SK-N-MC (cell line): Measurements from ENCODE around the gene NXPH2.

Source experiments
- DNase-seq: peaks from one replicate; pipeline ENCODE4 v3.0.0-alpha.2; 2011; ENCODE audit warnings: low read depth, low spot score
- H3K27ac ChIP-seq: fragments of 200-600 bp; sonication (generic); 2 replicates; pipeline ENCODE4 v1.5.1; 2016; ENCODE audit warnings: mixed run types
- H3K36me3 ChIP-seq: fragments of 200-600 bp; sonication (generic); 2 replicates; pipeline ENCODE4 v1.6.1; 2017; ENCODE audit warnings: antibody characterized with exemption, low read length, mixed read lengths; ENCODE audit not compliant: insufficient read depth
- H3K4me3 ChIP-seq: fragments of 200-600 bp; sonication (generic); 2 replicates; pipeline ENCODE4 v1.5.1; 2016
- H3K9ac ChIP-seq: fragments of 200-600 bp; sonication (generic); 2 replicates; pipeline ENCODE4 v1.8.0; 2017; ENCODE audit warnings: mixed run types, mixed read lengths; ENCODE audit not compliant: insufficient read length
- H3K9me3 ChIP-seq: fragments of 200-600 bp; sonication (generic); 2 replicates; pipeline ENCODE4 v1.6.1; 2017; ENCODE audit warnings: low read depth, mild to moderate bottlenecking, antibody characterized with exemption, low read length, moderate library complexity, mixed read lengths
- EZH2 ChIP-seq: fragments of 200-600 bp; sonication (generic); IDR thresholded peaks from one replicate; pipeline ENCODE4 v1.6.1; 2017; ENCODE audit warnings: antibody characterized with exemption
- FOXP2 ChIP-seq: optimal IDR thresholded peaks from 2 replicates; pipeline ENCODE3; 2011; ENCODE audit warnings: mild to moderate bottlenecking, moderate library complexity; ENCODE audit not compliant: insufficient read depth; ENCODE audit errors: extremely low read length, control extremely low read depth
- POLR2AphosphoS5 ChIP-seq: IDR thresholded peaks from 2 replicates; pipeline ENCODE4 v1.6.1; 2012; ENCODE audit warnings: mild to moderate bottlenecking, low read depth, low read length, borderline replicate concordance

NXPH2 gene

DNA sequence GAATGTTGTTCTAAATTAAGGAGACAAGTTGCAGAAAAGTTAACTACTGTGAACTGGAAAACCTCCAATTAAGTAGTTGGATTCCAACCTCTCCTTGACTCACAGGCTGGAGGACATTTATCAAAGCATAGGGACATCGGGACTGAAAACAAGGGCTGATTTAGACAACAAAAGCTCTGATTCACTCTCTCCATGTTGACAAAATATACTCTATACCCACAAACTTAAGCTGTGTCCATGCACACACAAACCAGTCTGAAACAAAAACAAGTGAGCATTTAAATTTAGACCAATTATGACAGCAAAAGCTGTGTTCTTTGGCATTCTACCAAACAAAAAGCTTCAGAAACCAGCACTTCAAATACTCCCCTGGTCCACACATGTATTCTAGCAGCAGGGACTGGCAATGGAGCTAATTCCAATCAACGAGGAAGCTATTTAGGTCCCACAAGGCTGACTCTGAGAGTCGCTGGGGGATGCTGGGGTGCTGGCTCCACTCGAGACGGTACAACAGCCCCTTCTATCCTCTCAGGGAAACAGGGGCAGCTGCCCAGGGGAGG lies 71.4 kb downstream of the NXPH2 start:
- no peak overlapping the region for H3K27ac ChIP-seq

DNA sequence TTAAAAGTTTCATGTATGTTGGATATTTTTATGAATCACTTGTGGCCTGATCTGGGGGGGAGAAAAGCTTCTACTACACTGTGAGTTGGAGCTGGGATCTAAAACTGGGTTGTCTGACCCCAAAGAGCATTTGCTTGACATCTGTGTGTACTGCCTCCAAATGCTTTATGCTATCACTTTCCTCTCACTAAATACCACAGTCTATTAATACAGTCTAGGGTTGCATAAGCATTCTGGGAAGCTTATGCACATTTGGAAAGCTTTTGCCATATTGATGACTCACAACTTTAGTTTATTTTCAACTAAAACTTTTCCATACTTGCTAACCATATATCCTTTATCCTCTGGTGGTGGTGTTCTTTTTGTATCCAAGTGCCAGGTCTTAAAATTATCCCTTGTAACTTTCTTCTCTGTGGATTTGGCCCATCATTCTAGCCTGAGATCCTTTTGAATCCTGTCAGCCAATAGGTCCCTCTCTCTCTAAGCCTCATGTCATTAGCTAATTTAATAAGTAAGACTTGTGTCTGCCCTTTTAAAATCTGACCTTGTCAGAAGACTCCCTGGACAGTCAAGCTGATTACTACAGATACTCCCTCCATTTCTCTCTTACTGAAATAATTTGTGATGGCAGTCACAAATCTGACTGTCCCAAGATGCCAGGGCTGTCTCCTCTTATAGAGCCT lies 72.7 kb downstream of the NXPH2 start:
- no peak overlapping the region for H3K27ac ChIP-seq
- H3K4me3 ChIP-seq, result no peak overlapping the region

More for the DNA sequence above, 71.4 kb downstream of the NXPH2 start:
- Histone ChIP-seq H3K9me3 (no peaks in the 10 kb centered on the region), H3K9ac (no peak overlapping the region), H3K36me3 (no peaks in the 10 kb centered on the region), H3K4me3 (no peak overlapping the region)
- no peak for DNase-seq
- TF ChIP-seq FOXP2, result no peak
- TF ChIP-seq EZH2, result no peak
- TF ChIP-seq POLR2AphosphoS5, result no peak

DNA sequence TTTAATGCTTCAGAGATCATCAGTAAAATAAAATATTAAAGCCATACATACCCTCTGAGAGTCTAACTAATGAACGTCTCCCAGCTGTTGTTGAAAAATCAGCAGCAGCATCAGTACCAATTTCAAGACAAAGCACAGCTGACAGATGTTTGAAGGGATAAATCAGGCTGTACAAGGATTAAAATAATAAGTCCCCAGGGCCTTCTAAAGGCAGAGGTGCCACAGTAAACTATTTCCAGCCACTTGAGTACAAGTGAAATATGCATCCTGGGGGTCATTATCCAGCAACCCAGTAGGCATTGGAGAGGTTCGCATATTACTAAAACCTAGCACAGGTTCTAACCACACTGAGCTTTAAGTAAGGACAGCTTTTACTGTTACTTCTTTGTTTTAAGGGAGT lies 76.9 kb downstream of the NXPH2 start:
- no peaks in the 10 kb centered on the region for H3K9me3 ChIP-seq
- TF ChIP-seq POLR2AphosphoS5, result no peak
- TF ChIP-seq EZH2, result no peak
- DNase-seq, result no peak
- H3K27ac ChIP-seq, result no peak overlapping the region
- no peaks in the 10 kb centered on the region for H3K36me3 ChIP-seq
- H3K4me3 ChIP-seq, result no peak overlapping the region
- no peak overlapping the region for H3K9ac ChIP-seq

More for the DNA sequence above, 72.7 kb downstream of the NXPH2 start:
- no peak overlapping the region for H3K9ac ChIP-seq
- TF ChIP-seq EZH2 (no peak), POLR2AphosphoS5 (no peak), FOXP2 (no peak)
- H3K9me3 ChIP-seq, result no peaks in the 10 kb centered on the region
- H3K36me3 ChIP-seq, result no peaks in the 10 kb centered on the region
- DNase-seq, result no peak

GRCh38 chr2:138700716-138701115 lies 79.5 kb downstream of the NXPH2 start:
- no peaks in the 10 kb centered on the region for H3K9me3 ChIP-seq
- H3K4me3 ChIP-seq, result no peak overlapping the region
- H3K36me3 ChIP-seq, result no peaks in the 10 kb centered on the region
- TF ChIP-seq POLR2AphosphoS5, result no peak
- no peak for TF ChIP-seq FOXP2
- TF ChIP-seq EZH2, result no peak
- H3K27ac ChIP-seq, result no peak overlapping the region
- DNase-seq, result no peak
- no peak overlapping the region for H3K9ac ChIP-seq

DNA sequence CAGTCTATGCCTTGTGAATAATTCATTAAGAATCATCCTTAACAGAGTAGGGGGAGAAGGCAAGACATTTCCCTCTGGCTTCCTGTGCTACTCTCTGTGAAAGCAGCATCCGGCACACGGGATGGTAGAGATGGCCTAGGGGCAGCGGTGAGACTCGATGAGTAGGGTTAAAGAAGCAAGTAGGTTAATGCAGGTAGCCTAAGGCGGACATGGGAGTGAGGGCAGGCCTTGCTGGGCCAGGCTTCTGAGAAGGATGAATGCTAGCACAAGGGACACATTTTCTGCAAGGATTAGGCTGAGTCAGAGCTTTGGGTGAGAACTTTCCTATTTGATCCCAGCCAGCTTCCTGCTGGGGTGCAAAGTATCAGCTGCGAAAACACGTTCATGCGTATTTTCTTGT lies 80.8 kb downstream of the NXPH2 start:
- H3K4me3 ChIP-seq, result no peak overlapping the region
- no peaks in the 10 kb centered on the region for H3K36me3 ChIP-seq
- TF ChIP-seq FOXP2, result no peak
- no peak for TF ChIP-seq EZH2
- no peak for TF ChIP-seq POLR2AphosphoS5
- DNase-seq, result no peak
- H3K9ac ChIP-seq, result no peak overlapping the region
- no peak overlapping the region for H3K27ac ChIP-seq
- no peaks in the 10 kb centered on the region for H3K9me3 ChIP-seq

- H3K36me3 ChIP-seq, result no peaks in the 10 kb centered on the region
Observed at GRCh38 chr2:138698428-138698827, 81.8 kb downstream of the NXPH2 start.

DNA sequence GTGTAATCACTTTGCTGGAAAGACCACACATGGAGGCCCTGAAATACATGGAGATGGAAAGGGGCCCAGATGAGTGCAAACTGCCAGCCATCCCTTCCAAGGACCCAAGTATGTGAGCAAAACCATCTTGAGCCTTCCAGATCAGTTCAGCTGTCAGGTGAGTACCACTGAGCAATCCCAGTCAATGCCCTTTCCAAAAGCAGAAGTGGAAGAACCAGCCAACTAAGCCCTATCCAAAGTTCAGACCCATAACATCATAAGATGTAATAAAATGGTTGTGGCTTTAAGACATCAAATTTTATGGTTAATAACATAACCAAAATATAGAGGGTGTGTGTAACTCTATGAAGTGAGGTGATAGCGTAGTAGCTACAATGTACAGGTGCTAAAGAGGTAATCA lies 88.5 kb downstream of the NXPH2 start:
- no peak for DNase-seq
- H3K27ac ChIP-seq, result no peak overlapping the region
- H3K36me3 ChIP-seq, result no peaks in the 10 kb centered on the region
- H3K4me3 ChIP-seq, result no peak overlapping the region
- H3K9ac ChIP-seq, result no peak overlapping the region
- no peaks in the 10 kb centered on the region for H3K9me3 ChIP-seq
- TF ChIP-seq POLR2AphosphoS5 (no peak), FOXP2 (no peak), EZH2 (no peak)

More at GRCh38 chr2:138698428-138698827, 81.8 kb downstream of the NXPH2 start:
- TF ChIP-seq EZH2 (no peak), FOXP2 (no peak), POLR2AphosphoS5 (no peak)
- DNase-seq, result no peak
- no peaks in the 10 kb centered on the region for H3K9me3 ChIP-seq
- H3K9ac ChIP-seq, result no peak overlapping the region
- H3K27ac ChIP-seq, result no peak overlapping the region
- no peak overlapping the region for H3K4me3 ChIP-seq

DNA sequence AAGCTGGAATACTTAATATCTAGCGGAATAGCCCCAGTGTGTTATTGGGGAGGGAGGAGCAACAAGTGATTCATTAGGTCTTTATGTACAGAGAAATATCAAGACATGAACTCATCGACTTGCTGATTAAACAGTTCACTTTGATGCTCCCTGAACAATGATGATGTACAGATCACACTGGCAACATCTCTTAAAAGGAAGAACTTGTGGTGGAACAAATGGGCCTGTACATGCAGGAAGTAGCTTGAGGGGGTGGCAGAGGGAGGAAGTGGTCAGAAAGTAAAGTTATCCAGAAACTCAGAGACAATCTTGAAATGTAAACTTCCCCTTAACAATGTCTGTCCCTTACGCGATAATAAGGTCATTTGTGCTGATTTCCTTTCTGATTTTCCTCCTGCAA lies 90.5 kb downstream of the NXPH2 start:
- no peak for DNase-seq
- no peaks in the 10 kb centered on the region for H3K9me3 ChIP-seq
- no peak overlapping the region for H3K27ac ChIP-seq
- TF ChIP-seq EZH2, result no peak
- TF ChIP-seq FOXP2, result no peak
- H3K9ac ChIP-seq, result no peak overlapping the region
- H3K36me3 ChIP-seq, result no peaks in the 10 kb centered on the region
- no peak overlapping the region for H3K4me3 ChIP-seq

GRCh38 chr2:138682163-138682562 lies 98.0 kb downstream of the NXPH2 start:
- no peak overlapping the region for H3K9ac ChIP-seq
- H3K27ac ChIP-seq, result no peak overlapping the region
- H3K9me3 ChIP-seq, result no peaks in the 10 kb centered on the region
- TF ChIP-seq FOXP2, result no peak
- no peak for TF ChIP-seq POLR2AphosphoS5
- TF ChIP-seq EZH2, result no peak
- no peak for DNase-seq
- H3K36me3 ChIP-seq, result no peaks in the 10 kb centered on the region
- H3K4me3 ChIP-seq, result no peak overlapping the region

GRCh38 chr2:138677221-138677620 lies 103.0 kb downstream of the NXPH2 start:
- Histone ChIP-seq H3K9ac (no peak overlapping the region), H3K9me3 (no peaks in the 10 kb centered on the region), H3K27ac (no peak overlapping the region), H3K36me3 (no peaks in the 10 kb centered on the region), H3K4me3 (no peak overlapping the region)
- DNase-seq, result no peak
- TF ChIP-seq EZH2 (no peak), FOXP2 (no peak), POLR2AphosphoS5 (no peak)
